Measurements from ENCODE around the gene CDKAL1.

CDKAL1 gene

GRCh38 chr6:20633566-20634340 is 99.5 kb downstream of the CDKAL1 start:
- Histone ChIP-seq H3K4me2 (ENCODE audit: low read depth, low read length) (no peak overlapping the region), H3K9ac (ENCODE audit: low read length) (no peak overlapping the region), H4K20me1 (ENCODE audit: insufficient read depth, low read length) (no peaks in the 10 kb centered on the region), H3K9me3 (replicated peaks; ENCODE audit: insufficient read depth, low read length) (no peaks in the 10 kb centered on the region), H3K27me3 (replicated peaks; ENCODE audit: insufficient read depth, low read length) (no peaks in the 10 kb centered on the region), H3K36me3 (replicated peaks; ENCODE audit: insufficient read depth, low read length) (no peaks in the 10 kb centered on the region), H3K79me2 (ENCODE audit: low read length) (peaks cover 17% of the 10 kb centered on the region; the same call in 1 of the 2 replicates), H3K9me2 (replicated peaks; ENCODE audit: insufficient read depth, low read length) (no peaks in the 10 kb centered on the region), H3F3A (ENCODE audit: insufficient read depth, low read length) (no peaks in the 10 kb centered on the region), H3K27ac (ENCODE audit: low read length) (no peak overlapping the region), H3K4me3 (ENCODE audit: low read length) (no peak overlapping the region), H2AFZ (ENCODE audit: low read length) (no peak overlapping the region), H3K4me1 (ENCODE audit: low read length) (no peaks in the 10 kb centered on the region)
- no peak for DNase-seq
- TF ChIP-seq EZH2 (optimal IDR thresholded peaks at IDR 0.05; ENCODE audit: low read depth, low read length) (no peak), CTCF (IDR thresholded peaks at IDR 0.05; ENCODE audit: low read length) (no peak), EZH2phosphoT487 (IDR thresholded peaks at IDR 0.05; ENCODE audit: low read length) (no peak)

- no peaks in the 10 kb centered on the region for H3K4me1 ChIP-seq (ENCODE audit: low read length)
- H2AFZ ChIP-seq (ENCODE audit: low read length) = no peak overlapping the region
- no peaks in the 10 kb centered on the region for H3K27me3 ChIP-seq (replicated peaks; ENCODE audit: insufficient read depth, low read length)
- no peak for DNase-seq
- no peaks in the 10 kb centered on the region for H3K9me2 ChIP-seq (replicated peaks; ENCODE audit: insufficient read depth, low read length)
- peaks cover 3% of the 10 kb centered on the region; the same call in 1 of the 2 replicates for H3K79me2 ChIP-seq (ENCODE audit: low read length)
- H4K20me1 ChIP-seq (ENCODE audit: insufficient read depth, low read length) = no peaks in the 10 kb centered on the region
- no peak overlapping the region for H3K4me2 ChIP-seq (ENCODE audit: low read depth, low read length)
- H3K27ac ChIP-seq (ENCODE audit: low read length) = no peak overlapping the region
- H3K9ac ChIP-seq (ENCODE audit: low read length) = no peak overlapping the region
- H3K4me3 ChIP-seq (ENCODE audit: low read length) = no peak overlapping the region
- H3K36me3 ChIP-seq (replicated peaks; ENCODE audit: insufficient read depth, low read length) = no peaks in the 10 kb centered on the region
- H3F3A ChIP-seq (ENCODE audit: insufficient read depth, low read length) = no peaks in the 10 kb centered on the region
- no peaks in the 10 kb centered on the region for H3K9me3 ChIP-seq (replicated peaks; ENCODE audit: insufficient read depth, low read length)
- TF ChIP-seq EZH2 (optimal IDR thresholded peaks at IDR 0.05; ENCODE audit: low read depth, low read length) (no peak), EZH2phosphoT487 (IDR thresholded peaks at IDR 0.05; ENCODE audit: low read length) (no peak), CTCF (IDR thresholded peaks at IDR 0.05; ENCODE audit: low read length) (no peak)
Observed at GRCh38 chr6:20639161-20639560, 104.9 kb downstream of the CDKAL1 start.

- Histone ChIP-seq H3K4me2 (ENCODE audit: low read depth, low read length) (no peak overlapping the region), H3K79me2 (ENCODE audit: low read length) (0 out of 2 replicates have a peak, but pooled peaks cover 3% of the 10 kb centered on the region), H3K9me2 (replicated peaks; ENCODE audit: insufficient read depth, low read length) (no peaks in the 10 kb centered on the region), H3K27ac (ENCODE audit: low read length) (no peak overlapping the region), H3K36me3 (replicated peaks; ENCODE audit: insufficient read depth, low read length) (no peaks in the 10 kb centered on the region), H3K27me3 (replicated peaks; ENCODE audit: insufficient read depth, low read length) (no peaks in the 10 kb centered on the region), H3K4me3 (ENCODE audit: low read length) (no peak overlapping the region), H3K9ac (ENCODE audit: low read length) (no peak overlapping the region), H3F3A (ENCODE audit: insufficient read depth, low read length) (no peaks in the 10 kb centered on the region), H2AFZ (ENCODE audit: low read length) (no peak overlapping the region), H3K4me1 (ENCODE audit: low read length) (no peaks in the 10 kb centered on the region), H3K9me3 (replicated peaks; ENCODE audit: insufficient read depth, low read length) (no peaks in the 10 kb centered on the region), H4K20me1 (ENCODE audit: insufficient read depth, low read length) (no peaks in the 10 kb centered on the region)
- TF ChIP-seq EZH2phosphoT487 (IDR thresholded peaks at IDR 0.05; ENCODE audit: low read length) = no peak
- no peak for TF ChIP-seq CTCF (IDR thresholded peaks at IDR 0.05; ENCODE audit: low read length)
- TF ChIP-seq EZH2 (optimal IDR thresholded peaks at IDR 0.05; ENCODE audit: low read depth, low read length) = no peak
- no peak for DNase-seq
Observed at GRCh38 chr6:20640181-20640580, 105.9 kb downstream of the CDKAL1 start.
